GM18951 (cell line): Measurements from ENCODE around the gene ADGRB2.

Source experiments
- POLR2A ChIP-seq: IDR thresholded peaks from 4 replicates; pipeline ENCODE4 v1.6.1; 2011; ENCODE audit warnings: mild to moderate bottlenecking; ENCODE audit not compliant: insufficient read length, insufficient read depth; ENCODE audit errors: extremely low read depth
- in situ Hi-C: fragments of 300-500 bp; cut with MboI; formaldehyde crosslinking; loops from one replicate; pipeline ENCODE4 v1.12.0; 2022; ENCODE audit warnings: low sequenced_read_pairs, mixed read lengths, inconsistent platforms; ENCODE audit not compliant: unreplicated experiment

ADGRB2 gene

DNA sequence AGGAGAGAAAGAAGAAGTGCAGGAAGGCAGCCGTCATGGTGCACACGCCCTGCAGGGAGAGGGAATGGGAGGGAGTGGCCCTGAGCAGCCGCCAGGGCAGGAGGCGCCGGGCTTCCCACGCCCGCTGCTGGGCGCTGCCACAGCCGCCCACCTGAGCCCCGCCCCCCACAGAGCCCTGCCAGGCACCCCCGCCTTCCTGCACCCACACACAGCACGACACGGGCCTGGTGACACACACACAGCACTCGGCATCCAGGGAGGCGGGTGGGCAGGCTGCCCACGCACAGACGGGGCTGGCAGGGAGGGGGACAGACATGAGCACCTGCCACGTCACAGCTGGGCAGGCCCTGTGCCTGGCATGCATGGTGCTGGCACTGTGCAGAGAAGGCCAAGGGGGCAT, 27.5 kb downstream of the ADGRB2 start:
- no peak for TF ChIP-seq POLR2A
- in situ Hi-C loops = no loop called here

DNA sequence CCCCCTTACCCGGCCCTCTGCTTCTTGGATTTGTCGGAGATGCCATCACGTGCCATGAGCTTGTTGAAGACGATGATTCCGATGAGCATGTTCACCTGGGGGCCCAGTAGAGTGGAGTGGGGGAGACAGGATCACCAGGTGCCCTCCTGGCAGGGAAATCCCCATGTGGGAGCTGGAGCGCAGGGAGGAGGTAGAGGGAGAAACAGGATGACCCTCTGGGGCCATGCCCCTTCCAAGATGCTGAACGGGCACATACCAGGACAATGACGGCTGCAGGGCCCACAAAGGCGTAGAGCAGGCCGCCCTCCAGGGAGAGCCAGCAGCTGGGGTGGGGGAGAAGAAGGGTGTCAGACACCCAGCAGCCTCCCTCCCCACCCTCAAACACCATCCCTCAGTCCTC, 28.6 kb downstream of the ADGRB2 start:
- in situ Hi-C loops = no loop called here
- TF ChIP-seq POLR2A = no peak

DNA sequence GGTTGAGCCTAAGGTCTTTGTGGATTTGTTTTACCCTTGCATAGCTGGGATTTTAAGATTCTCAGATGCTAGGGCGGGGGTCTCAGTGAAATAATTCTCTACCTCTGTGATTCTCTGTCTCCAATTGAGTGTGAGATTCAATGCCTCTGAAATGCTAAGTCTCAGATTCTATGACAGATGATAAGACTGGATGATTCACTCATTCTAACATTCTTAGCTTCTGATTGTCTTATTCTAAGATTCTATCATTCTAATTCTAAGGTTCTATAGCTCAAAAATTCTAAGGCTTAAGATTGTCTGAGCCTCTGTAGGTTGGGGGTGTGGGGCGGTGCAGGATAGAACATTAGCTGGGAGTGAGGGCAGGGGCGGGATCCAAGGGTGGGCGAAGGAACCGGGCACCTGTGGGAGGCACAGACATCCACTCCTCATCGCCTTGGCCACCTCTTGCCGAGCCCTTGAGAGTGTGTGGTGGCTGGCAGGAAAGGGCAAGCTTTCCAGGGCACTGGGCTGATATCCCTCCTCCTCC, 29.5 kb downstream of the ADGRB2 start:
- in situ Hi-C loops = no loop called here
- TF ChIP-seq POLR2A = no peak

DNA sequence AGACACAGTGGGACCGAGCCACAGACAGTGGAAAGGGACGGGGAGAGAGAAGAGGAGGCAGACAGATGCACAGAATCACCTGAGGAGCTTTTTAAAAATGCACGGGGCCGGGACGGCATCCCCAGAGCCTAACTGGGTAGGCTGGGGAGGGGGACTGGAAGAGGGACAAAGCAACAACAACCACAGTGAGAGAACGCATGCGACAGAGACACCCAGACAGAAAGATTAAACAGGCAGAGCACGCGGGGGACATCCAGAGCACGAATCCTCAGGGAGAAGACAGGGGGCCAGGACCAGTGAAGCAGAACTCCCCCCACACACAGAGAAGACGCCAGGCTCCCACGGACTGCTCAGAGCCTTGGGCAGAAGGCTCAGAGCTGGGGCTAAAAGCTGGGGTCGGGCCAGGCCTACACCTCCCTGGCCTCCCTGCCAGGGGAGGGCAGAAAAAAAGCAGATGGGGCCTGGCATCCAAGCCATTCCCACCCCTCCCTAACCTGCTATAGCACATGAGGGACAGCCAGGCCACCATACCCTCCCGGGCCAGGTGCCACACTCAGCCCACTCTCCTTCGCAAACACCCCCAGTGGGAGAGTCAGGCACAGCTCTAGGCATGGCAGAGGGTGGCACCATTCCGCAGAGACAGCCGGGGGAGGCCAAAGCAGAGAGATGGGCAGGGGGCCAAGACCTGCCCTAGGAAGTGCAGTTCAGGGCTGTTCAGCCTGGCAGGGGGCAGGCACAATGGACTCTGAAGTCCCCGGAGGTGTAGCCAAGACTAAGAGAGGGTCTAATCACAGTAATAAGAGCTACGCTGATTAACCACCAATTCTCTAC, 30.5 kb downstream of the ADGRB2 start:
- in situ Hi-C loops = no loop called here
- no peak for TF ChIP-seq POLR2A

DNA sequence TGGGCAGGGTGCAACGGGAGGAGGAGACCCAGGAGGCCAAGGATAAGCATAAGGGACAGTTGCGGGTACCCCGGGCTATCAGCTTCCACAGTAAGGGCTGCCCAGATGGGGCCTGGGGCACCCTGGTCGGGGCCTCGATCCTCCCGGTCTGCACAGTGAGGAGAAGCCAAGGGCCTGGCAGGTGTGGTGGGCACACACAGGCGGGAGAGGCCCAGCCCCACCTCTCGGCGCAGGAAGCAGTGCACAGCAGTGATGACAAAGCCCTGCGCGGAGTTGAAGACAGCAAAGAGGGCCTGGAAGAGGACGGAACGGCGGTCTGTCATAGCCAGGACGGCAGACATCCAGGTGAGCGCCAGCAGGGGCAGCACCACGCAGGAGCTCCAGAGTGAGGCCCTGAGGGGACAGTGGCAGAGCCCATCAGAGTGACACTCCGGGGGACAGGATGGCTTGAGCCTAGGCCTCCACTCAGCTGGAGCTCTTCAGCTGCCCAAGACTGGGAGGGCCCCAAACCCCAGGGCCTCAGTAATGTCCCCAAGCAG, 31.3 kb downstream of the ADGRB2 start:
- TF ChIP-seq POLR2A = no peak
- in situ Hi-C loops = no loop called here

DNA sequence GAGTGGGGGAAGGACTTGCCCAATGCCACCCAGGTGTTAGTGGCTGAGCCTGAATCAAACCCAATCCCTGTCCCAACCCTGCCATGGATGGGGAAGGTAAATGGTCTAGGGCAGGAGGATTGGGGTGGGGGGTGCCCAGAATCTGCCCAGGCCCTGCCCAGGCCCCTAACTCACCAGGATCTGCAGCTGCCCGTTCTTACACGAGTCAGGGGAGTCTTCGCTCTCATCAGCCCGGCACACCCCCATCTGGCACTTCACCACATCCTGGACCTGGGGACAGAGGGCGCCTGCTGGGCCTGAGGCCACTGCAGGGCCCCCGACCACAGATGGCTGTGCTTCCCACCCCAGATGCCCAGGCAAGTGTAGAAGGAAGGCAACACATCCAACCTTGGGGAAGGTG, 31.8 kb downstream of the ADGRB2 start:
- TF ChIP-seq POLR2A = no peak
- in situ Hi-C loops = no loop called here

DNA sequence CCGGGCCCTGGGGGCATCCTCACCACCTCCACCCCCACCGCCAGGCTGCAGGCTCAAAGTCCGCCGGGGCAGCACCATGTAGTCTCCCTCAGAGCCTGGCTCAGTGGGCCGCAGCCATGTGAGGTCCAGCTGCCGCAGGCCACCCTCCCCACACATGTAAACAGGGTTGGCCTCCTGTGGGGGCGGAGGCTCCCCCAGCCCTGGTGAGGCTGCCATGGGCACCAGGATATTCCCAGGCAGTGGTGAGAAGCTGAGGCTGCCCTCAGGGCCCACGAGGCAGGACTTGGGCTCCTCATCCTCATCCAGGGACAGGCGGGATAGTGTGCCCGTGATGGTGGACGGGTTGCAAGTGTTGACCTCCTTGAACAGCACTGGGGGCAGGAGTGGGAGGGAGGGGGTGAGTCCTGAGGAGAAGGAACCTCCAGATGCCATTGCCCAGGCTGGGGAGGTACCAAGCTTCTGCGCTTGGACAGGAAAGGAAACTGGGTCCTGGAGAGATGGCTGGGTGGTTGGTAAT, 33.0 kb downstream of the ADGRB2 start:
- no peak for TF ChIP-seq POLR2A
- in situ Hi-C loops = no loop called here

DNA sequence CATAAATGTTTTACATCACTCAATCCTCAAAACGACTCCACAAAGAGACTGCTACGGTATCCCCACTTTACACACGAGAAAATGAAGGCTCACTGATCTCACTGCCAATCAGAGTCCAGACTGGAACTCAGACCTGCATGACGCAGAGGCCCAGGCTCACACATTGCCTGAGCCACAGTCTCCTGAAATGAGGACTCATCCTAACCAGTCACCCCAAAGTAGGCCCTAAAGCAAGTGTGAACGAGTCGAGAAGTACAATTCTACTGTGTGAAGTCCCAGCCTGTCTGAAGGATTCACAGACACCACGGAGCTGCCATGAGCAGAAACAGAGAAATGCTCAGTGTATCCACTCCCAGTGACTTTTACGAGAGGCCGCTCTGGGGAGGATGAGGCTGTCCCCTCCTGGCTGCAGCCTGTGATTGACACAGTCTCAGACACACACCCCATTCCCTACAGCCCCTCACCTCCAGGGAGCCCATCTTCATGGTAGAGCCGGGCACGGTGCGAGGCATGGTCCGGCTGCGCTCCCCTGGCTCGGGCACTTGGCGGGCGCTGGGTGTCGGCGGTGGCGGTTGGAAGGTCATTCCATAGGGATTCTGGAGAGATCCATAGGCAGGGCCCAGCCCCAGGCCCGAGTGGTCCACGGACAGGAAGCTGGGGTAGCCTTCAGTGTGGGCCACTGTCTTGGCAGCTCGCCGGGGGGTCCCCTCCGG, 33.6 kb downstream of the ADGRB2 start:
- TF ChIP-seq POLR2A = no peak
- in situ Hi-C loops = no loop called here

DNA sequence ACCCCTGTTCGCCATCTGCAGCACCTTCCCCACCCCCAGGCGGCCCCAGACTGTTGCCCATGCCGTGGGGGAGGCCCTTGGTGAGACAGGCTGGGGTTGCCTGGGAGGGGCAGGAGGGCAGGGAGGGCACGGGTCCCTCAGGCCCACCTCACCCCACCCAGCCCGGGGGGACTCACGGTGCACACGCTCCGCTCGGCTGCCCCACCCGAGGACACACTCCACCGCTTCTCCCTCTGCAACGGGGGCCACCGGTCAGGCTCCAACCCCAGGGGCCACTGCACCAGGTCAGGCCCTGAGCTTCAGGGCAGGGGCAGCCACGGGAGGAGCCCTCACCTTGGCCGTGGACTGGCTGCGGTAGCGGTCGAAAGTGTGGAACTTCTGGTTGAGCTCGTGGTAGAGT, 36.3 kb downstream of the ADGRB2 start:
- TF ChIP-seq POLR2A = no peak
- in situ Hi-C loops = no loop called here

DNA sequence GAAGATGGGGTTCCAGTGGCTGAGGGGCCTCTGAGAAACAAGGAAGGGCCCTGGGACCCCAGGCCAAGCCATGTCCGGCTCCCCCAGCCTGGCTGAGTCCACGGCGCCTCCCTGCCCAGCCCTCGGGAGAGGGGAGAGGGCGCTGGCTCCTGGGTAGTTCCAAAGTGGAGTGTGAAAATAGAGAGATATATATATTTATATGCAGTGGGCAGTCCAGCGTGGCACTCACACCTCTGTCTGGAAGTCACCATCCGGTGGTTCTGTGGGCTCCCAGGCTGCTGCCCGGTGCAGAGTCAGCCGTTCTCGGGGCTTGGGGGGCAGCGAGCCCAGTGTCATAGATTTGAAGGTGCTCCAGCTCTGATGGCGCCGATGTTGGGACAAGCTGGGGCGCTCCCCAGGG, 36.9 kb downstream of the ADGRB2 start:
- in situ Hi-C loops = no loop called here
- TF ChIP-seq POLR2A = no peak

DNA sequence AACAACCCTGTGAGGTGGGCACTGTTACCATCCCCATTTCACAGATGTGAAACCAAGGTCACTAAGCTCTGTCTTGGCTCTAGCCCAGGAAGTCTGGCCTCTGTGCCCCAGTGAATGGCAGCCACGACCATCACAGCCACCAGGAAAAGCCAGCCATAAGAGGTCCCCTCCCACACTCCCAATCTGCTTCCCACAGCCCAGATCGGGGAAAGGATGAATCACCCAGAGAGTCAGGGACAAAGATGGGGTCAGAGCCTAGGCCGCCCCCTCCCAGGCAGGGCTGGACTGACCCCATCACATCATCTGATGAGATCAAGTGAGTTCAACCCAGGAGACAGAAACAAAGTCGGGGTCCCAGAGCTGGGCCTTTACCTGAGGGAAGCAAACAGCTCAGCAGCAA, 37.4 kb downstream of the ADGRB2 start:
- no peak for TF ChIP-seq POLR2A
- in situ Hi-C loops = no loop called here

DNA sequence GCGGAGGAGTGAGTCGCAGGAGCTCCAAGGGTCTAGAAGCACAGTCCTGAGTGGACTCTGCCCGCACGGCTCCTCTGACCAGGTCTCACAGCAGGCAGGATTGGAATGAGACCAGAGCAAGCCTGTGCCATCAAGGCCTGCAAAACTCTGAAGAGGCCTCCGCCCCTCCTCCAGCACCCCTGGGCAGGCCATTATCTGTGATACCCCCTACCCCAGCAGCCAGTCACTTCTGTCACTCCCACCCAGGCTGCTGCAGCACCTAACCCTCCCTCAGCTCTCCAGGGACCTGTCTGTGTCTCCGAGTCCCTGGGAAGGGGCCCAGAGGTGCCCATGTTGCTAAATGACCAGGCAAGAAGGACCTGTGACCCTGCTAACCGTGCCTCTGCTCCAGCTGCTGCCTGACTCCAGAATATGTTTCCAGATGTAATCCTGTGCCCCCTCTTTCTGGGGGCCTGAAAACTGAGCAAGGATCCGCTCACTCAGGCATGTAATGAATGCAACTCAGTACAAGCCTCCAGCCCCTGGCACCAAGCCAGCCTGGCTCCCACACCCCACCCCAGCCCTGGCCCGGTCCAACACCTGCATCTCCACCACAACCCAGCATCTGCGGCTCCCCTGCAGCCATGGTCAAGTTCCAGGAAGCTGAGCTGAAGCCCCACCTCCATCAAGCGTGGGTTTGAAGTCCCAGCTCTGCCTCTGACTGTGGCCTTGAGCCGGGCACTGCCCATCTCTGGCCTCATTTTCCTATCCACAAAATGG, 38.2 kb downstream of the ADGRB2 start:
- in situ Hi-C loops = no loop called here
- no peak for TF ChIP-seq POLR2A

DNA sequence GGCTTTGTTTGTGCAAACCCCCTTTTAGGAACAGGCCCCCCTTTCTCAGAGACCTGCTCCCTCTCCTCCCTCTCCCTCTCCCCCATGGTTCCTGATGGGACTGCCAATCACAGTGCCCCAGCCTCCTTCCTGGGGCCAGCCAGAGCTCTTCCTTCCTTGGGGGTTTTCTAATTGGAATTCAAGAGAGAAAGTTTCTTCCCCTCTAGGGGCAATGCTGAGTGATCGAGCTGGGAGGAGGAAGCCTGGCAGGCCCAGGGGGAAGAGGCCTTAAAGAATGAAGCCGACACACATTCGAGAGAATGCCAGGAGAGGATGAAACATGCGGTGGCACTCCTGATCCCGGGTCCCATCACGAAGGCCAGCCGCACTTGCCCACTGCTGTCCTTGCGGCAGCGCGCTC, 39.0 kb downstream of the ADGRB2 start:
- in situ Hi-C loops = no loop called here
- no peak for TF ChIP-seq POLR2A
